Activated T-helper 9 cell treated with anti-CD3 and anti-CD28 coated beads, Interleukin-2, amount 50 U/mL, for 16 hours (primary cell): Measurements from ENCODE around the gene MAX.
"Not testable (repeated sequence)": the region's sequence is repeated elsewhere in the genome, so short reads cannot be mapped to it uniquely, and the experiment has no call there.

ENCODE experiments used
- DNase-seq: peaks from one replicate; pipeline ENCODE4 v3.0.0-alpha.2; 2020; ENCODE audit warnings: low read depth

Gene MAX

GRCh38 chr14:65034021-65034420 is 68.3 kb downstream of the MAX start:
- DNase-seq: no peak

- DNase-seq: no peak
These were observed 69.1 kb downstream of the MAX start for GRCh38 chr14:65033181-65033580.

GRCh38 chr14:65032319-65032718 is 70.0 kb downstream of the MAX start:
- DNase-seq: no peak

GRCh38 chr14:65031321-65031720 is 71.0 kb downstream of the MAX start:
- not testable (repeated sequence) for DNase-seq

- no peak for DNase-seq
These were observed 73.4 kb downstream of the MAX start for GRCh38 chr14:65028937-65029336.

- DNase-seq: no peak
These were observed 75.1 kb downstream of the MAX start for GRCh38 chr14:65027127-65027799.

GRCh38 chr14:65026526-65026925 is 75.8 kb downstream of the MAX start:
- DNase-seq: no peak

GRCh38 chr14:65025818-65026217 is 76.5 kb downstream of the MAX start:
- DNase-seq: no peak
